Smooth muscle cell (in vitro differentiated cells): Measurements from ENCODE around the gene MDFI. TPM values are rescaled to one million over a fixed set of nuclear protein-coding genes. Genes with fewer than 3 reads are reported as not detected.

Experiments
- DNase-seq: peaks from one replicate; lab custom pipeline; 2025; ENCODE audit not compliant: unreplicated experiment; lab: John Stamatoyannopoulos, UW
- H2AFZ ChIP-seq: fragments of 200-600 bp; sonication (generic); 2 replicates; pipeline ENCODE4 v1.6.0; 2016; ENCODE audit warnings: antibody characterized with exemption, low read depth, mild to moderate bottlenecking
- H3F3A ChIP-seq: fragments of 200-600 bp; sonication (generic); 2 replicates; pipeline ENCODE4 v1.6.0; 2017; ENCODE audit warnings: antibody characterized with exemption, low read depth
- H3K27ac ChIP-seq: fragments of 200-600 bp; sonication (generic); 2 replicates; pipeline ENCODE4 v1.5.1; 2016; ENCODE audit warnings: low read depth, mild to moderate bottlenecking
- H3K27me3 ChIP-seq: fragments of 200-600 bp; sonication (generic); 2 replicates; pipeline ENCODE4 v1.6.1; 2016; ENCODE audit warnings: low read depth, mild to moderate bottlenecking
- H3K36me3 ChIP-seq: fragments of 200-600 bp; sonication (generic); 2 replicates; pipeline ENCODE4 v1.5.1; 2016; ENCODE audit warnings: low read depth
- H3K4me1 ChIP-seq: fragments of 200-600 bp; sonication (generic); 2 replicates; pipeline ENCODE4 v1.5.1; 2016; ENCODE audit warnings: low read depth
- H3K4me2 ChIP-seq: fragments of 200-600 bp; sonication (generic); 2 replicates; pipeline ENCODE4 v1.6.0; 2016; ENCODE audit warnings: mild to moderate bottlenecking
- H3K4me3 ChIP-seq: fragments of 200-600 bp; sonication (generic); 2 replicates; pipeline ENCODE4 v1.5.1; 2016; ENCODE audit warnings: mild to moderate bottlenecking
- H3K79me2 ChIP-seq: fragments of 200-600 bp; sonication (generic); 2 replicates; pipeline ENCODE4 v1.6.0; 2016; ENCODE audit warnings: low read depth, mild to moderate bottlenecking
- H3K9ac ChIP-seq: fragments of 200-600 bp; sonication (generic); 2 replicates; pipeline ENCODE4 v1.6.0; 2016; ENCODE audit warnings: low read depth
- H3K9me3 ChIP-seq: fragments of 200-600 bp; sonication (generic); replicated peaks from 2 replicates; pipeline ENCODE4 v1.5.1; 2016; ENCODE audit warnings: low read depth
- H4K20me1 ChIP-seq: fragments of 200-600 bp; sonication (generic); 2 replicates; pipeline ENCODE4 v1.6.0; 2016; ENCODE audit warnings: low read depth
- CTCF ChIP-seq: fragments of 200-600 bp; sonication (generic); IDR thresholded peaks from 2 replicates; pipeline ENCODE4 v1.5.1; 2017; ENCODE audit warnings: borderline replicate concordance, mild to moderate bottlenecking, antibody characterized with exemption; ENCODE audit not compliant: insufficient read depth, poor library complexity, severe bottlenecking
- WGBS: methylation state at CpG from one replicate; pipeline ENCODE4 v1.1.7; 2016; ENCODE audit warnings: low lambda C conversion rate; 5-methylcytosine and 5-hydroxymethylcytosine counted together
- polyA plus RNA-seq: library from polyadenylated mRNA; unstranded; fragments of >200 nt; fragmentation: Nextera tagmentation; extraction: Ambion mirVana; gene quantifications from 2 replicates; pipeline ENCODE4 v1.2.1, GENCODE V29; 2016
- total RNA-seq: library from RNA; depleted of rRNA; stranded (reverse); fragments of >200 nt; gene quantifications from 2 replicates; pipeline ENCODE4 v1.2.3, GENCODE V29; 2014

Gene MDFI
- total and polyA plus RNA-seq, 2 experiments from 2014 or later = 102 to 168 TPM

GRCh38 chr6:41621367-41621766, 16.9 kb upstream of the MDFI start:
- no peaks in the 10 kb centered on the region for H3K79me2 ChIP-seq
- no peak overlapping the region for H3K4me3 ChIP-seq
- no peak overlapping the region for H3K27ac ChIP-seq
- no peak overlapping the region for H3K9ac ChIP-seq
- H3K4me2 ChIP-seq = no peak overlapping the region
- TF ChIP-seq CTCF = no peak
- peaks cover 5% of the 10 kb centered on the region for H3F3A ChIP-seq
- H3K4me1 ChIP-seq = peaks cover 6% of the 10 kb centered on the region
- H3K36me3 ChIP-seq = no peaks in the 10 kb centered on the region
- no peaks in the 10 kb centered on the region for H4K20me1 ChIP-seq
- no peak overlapping the region for H2AFZ ChIP-seq
- H3K9me3 ChIP-seq = peaks cover 3% of the 10 kb centered on the region
- no peak for DNase-seq
- no peaks in the 10 kb centered on the region for H3K27me3 ChIP-seq

- no peak for TF ChIP-seq CTCF
- no peaks in the 10 kb centered on the region for H3K79me2 ChIP-seq
- H4K20me1 ChIP-seq = no peaks in the 10 kb centered on the region
- H3K9me3 ChIP-seq = peaks cover 3% of the 10 kb centered on the region
- H3K4me3 ChIP-seq = no peak overlapping the region
- no peak overlapping the region for H2AFZ ChIP-seq
- H3K27me3 ChIP-seq = no peaks in the 10 kb centered on the region
- no peak for DNase-seq
- no peak overlapping the region for H3K9ac ChIP-seq
- H3K27ac ChIP-seq = peak overlapping the region; percentile 57
- H3K4me1 ChIP-seq = peaks cover 6% of the 10 kb centered on the region
- no peaks in the 10 kb centered on the region for H3K36me3 ChIP-seq
- H3K4me2 ChIP-seq = no peak overlapping the region
- peaks cover 5% of the 10 kb centered on the region for H3F3A ChIP-seq
- WGBS = 47% methylated on average over 2 of the region's 2 CpGs
Measured at GRCh38 chr6:41621802-41622201, 16.5 kb upstream of the MDFI start.

GRCh38 chr6:41622206-41622988, 15.9 kb upstream of the MDFI start:
- Histone ChIP-seq H3F3A (peaks cover 5% of the 10 kb centered on the region), H3K4me3 (no peak overlapping the region), H3K27me3 (no peaks in the 10 kb centered on the region), H3K79me2 (no peaks in the 10 kb centered on the region), H3K9me3 (peaks cover 3% of the 10 kb centered on the region), H3K4me2 (no peak overlapping the region), H3K9ac (no peak overlapping the region), H4K20me1 (no peaks in the 10 kb centered on the region), H3K4me1 (peaks cover 6% of the 10 kb centered on the region), H3K27ac (peak overlapping the region; percentile 57), H3K36me3 (no peaks in the 10 kb centered on the region), H2AFZ (no peak overlapping the region)
- DNase-seq = no peak
- 32% methylated on average over 3 of the region's 3 CpGs for WGBS
- no peak for TF ChIP-seq CTCF

GRCh38 chr6:41623330-41623729, 14.9 kb upstream of the MDFI start:
- Histone ChIP-seq H3K4me3 (no peak overlapping the region), H3K36me3 (no peaks in the 10 kb centered on the region), H4K20me1 (no peaks in the 10 kb centered on the region), H3F3A (peaks cover 5% of the 10 kb centered on the region), H3K9me3 (peaks cover 3% of the 10 kb centered on the region), H3K9ac (no peak overlapping the region), H2AFZ (no peak overlapping the region), H3K4me1 (peaks cover 6% of the 10 kb centered on the region), H3K79me2 (no peaks in the 10 kb centered on the region), H3K4me2 (no peak overlapping the region), H3K27ac (no peak overlapping the region), H3K27me3 (no peaks in the 10 kb centered on the region)
- no peak for TF ChIP-seq CTCF
- DNase-seq = no peak
- 82% methylated on average over 6 of the region's 6 CpGs for WGBS
